NCI-H1930 (cell line): Measurements from ENCODE around the gene PSTPIP1.
"Not testable (repeated sequence)": the region's sequence is repeated elsewhere in the genome, so short reads cannot be mapped to it uniquely, and the experiment has no call there.

ENCODE experiments used
- DNase-seq, 2 experiments: peaks; one replicate each; lab custom pipeline; 2025; lab: John Stamatoyannopoulos, UW

Gene PSTPIP1

GRCh38 chr15:76994971-76995945 is at the start of gene PSTPIP1:
PSTPIP1 (plus strand) TSS chr15:76995126; CDS start chr15:76995574, 448 bp downstream.
- no peak for DNase-seq

- DNase-seq = no peak
Measured at GRCh38 chr15:76945494-76946093, 49.3 kb upstream of the PSTPIP1 start.

DNA sequence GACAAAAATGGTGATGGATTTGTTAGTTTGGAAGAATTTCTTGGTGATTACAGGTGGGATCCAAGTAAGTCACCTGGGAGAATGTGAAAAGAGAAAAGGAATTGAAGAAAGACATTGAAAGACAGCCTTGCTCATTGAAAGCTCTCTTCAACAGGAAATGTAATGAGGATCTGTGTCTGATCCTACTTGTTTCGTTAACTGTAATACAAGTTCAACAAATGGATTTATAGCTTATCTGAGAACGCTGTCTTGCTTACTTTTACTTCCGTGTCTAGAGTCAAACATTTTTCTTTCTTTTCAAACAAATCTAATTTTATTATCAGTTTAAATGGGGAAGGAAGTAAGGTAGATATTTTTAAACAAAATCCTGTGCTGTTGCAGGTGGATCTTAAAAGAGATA is 47.5 kb upstream of the PSTPIP1 start:
- DNase-seq = no peak

- no peak for DNase-seq
Measured at GRCh38 chr15:76951220-76951619, 43.7 kb upstream of the PSTPIP1 start.

DNA sequence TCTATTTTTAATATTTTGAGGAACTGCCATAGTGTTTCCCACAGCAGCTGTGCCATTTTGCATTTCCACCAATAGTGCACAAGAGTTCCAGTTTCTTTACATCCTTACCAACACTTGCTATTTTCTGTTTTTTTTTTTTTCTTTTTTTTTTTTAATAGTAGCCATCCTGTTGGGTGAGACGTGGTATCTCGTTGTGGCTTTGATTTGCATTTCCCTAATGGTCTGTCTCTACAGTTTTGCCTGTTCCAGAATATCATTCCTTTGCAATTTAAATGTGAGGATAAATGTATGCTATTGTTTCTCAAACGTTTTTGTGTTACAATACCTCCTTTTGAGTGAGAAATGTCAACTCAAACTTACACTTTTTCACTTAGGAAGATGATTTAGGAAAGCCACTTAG is 41.0 kb upstream of the PSTPIP1 start:
- DNase-seq = no peak

- DNase-seq = no peak
Measured at GRCh38 chr15:76954744-76955143, 40.2 kb upstream of the PSTPIP1 start.

DNA sequence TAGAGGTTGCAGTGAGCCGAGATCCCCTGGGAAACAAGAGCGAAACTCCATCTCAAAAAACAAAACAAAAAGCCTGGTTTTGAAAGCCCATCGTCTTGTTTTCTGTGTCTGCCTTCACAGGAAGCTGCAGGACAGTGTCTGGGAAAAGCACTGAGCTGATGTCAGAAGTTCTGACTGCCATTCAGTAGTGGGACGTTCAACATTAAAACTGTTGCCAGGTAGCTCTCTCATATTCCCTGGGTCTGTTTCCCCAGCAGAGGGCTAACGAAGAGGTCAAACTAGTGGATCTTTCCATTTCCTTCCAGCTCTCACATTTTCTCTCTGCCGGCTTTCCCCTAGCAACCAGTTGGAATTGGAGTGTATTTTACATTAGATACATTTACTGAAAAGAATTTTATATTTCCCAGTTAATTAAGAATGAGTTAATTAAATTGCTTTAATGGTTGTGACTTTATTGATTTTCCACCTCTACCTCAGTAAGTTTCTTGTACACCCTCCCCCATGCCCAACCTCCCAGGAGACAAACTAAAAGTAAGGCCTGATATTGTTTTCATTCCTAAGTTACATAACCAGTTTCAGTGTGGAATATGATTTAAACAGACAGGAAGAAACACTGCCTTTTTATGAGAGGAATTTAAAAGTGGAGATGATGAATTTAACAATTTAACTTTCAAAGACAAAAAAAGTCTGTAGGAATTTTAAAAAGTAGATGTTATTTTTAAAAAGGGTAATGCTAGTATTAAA is 33.5 kb upstream of the PSTPIP1 start:
- DNase-seq = no peak

DNA sequence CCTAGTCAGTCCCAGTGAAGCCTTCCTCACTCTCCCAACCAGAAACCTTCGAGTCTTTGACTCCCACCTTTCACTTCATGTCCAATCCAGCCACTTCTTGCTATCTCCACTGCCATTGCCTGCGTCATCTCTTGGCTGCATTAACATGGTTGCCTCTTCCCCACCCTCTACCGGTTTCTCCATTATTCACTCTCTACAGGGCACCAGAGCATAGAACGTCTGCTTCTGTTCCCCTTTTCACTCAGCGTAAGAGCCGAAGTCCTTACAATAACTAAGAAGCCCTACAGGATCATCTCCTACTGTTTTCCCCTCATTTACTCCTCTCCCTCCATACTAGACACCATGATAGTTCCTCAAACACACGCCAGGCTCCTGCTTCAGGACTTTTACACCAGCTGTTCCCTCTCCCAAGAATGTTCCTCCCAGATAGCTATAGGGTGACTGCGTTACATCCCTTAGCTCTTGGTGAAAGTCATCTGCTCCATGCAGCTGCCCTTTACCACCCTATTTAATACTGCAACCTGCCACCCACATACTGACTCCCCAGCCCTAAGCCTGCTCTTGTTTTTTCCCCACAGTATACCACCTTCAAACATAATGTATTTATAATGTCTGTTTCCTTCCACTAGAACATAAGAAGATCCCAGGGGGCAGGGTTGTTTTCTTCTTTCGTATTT is 32.5 kb upstream of the PSTPIP1 start:
- no peak for DNase-seq

- no peak for DNase-seq
Measured at GRCh38 chr15:76963596-76963995, 31.3 kb upstream of the PSTPIP1 start.

DNA sequence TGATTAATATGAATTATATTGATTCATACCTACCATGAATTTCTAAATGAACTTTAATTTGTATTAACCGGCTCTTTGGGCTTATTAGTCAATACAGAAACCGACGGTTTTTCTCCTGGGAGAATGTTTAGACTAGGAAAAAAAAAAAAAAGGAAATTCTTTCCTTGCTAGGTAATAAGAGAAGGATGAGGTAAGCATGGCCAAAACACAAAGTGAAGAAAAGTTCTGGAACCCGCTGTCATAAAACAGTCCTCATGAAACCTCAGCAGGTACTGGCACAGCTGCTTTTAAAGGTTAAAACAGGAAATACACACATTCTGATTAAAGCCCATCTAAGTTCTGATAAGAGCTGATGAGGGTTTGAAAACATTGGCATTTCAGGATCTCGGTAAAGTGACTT is 30.8 kb upstream of the PSTPIP1 start:
- no peak for DNase-seq

DNA sequence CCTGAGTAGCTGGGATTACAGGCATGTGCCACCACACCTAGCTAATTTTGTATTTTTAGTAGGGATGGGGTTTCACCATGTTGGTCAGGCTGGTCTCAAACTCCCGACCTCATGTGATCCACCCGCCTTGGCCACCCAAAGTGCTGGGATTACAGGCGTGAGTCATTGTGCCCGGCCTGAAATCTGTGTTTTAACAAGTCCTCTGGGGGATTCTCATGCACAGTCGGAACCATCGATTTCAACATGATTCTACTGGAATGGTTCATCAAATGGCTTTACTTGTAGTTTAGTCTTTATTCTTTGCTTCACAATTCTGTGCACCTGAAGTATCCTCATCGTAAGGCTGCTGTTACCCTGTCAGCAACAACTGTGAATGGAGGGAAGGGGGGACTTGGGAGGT is 28.9 kb upstream of the PSTPIP1 start:
- DNase-seq = not testable (repeated sequence)

GRCh38 chr15:76967067-76967466 is 27.9 kb upstream of the PSTPIP1 start:
- no peak for DNase-seq

GRCh38 chr15:76968306-76968705 is 26.6 kb upstream of the PSTPIP1 start:
- no peak for DNase-seq

- no peak for DNase-seq
Measured at GRCh38 chr15:76972389-76973361, 22.3 kb upstream of the PSTPIP1 start.

DNA sequence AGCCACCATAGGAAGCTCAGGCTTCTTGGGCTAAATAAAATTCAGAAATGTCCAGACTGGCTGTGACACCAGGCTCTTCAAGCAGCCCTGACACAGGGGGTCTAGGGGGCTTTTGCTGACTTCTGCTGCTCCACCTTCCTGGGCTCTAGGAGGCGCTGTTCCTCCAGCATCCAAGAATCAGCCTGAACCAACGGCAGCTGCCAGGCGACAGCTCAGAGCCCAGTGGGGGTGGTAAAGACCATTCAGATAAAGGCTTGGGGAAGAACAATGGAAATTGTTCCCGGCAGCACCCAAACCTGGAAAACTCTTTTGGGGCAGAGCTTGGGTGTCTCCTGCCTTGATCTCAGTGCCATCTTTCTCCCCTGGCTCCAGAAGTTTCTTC is 21.6 kb upstream of the PSTPIP1 start:
- no peak for DNase-seq

DNA sequence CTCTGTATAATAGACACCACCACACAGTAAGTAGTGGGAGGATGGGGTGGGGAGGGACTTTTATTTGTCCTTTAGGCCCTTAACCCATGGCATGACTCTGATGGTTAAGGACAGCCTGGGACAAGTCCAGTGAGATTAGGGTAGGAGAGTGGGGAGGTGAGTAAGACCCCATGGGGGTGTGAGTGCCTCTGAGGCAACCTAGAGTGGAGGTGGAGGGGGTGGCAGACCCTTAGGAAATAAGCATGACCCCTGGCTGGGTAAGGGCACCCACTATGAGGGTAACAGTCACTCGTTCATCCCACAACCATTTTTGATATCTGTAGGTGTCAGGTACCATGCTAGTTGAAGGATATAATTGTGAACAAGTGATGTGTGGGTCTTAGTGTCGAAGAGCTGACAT is 21.0 kb upstream of the PSTPIP1 start:
- DNase-seq = no peak

GRCh38 chr15:76974456-76975036 is 20.4 kb upstream of the PSTPIP1 start:
- DNase-seq = no peak

- no peak for DNase-seq
Measured at GRCh38 chr15:76976141-76976540, 18.8 kb upstream of the PSTPIP1 start.

DNA sequence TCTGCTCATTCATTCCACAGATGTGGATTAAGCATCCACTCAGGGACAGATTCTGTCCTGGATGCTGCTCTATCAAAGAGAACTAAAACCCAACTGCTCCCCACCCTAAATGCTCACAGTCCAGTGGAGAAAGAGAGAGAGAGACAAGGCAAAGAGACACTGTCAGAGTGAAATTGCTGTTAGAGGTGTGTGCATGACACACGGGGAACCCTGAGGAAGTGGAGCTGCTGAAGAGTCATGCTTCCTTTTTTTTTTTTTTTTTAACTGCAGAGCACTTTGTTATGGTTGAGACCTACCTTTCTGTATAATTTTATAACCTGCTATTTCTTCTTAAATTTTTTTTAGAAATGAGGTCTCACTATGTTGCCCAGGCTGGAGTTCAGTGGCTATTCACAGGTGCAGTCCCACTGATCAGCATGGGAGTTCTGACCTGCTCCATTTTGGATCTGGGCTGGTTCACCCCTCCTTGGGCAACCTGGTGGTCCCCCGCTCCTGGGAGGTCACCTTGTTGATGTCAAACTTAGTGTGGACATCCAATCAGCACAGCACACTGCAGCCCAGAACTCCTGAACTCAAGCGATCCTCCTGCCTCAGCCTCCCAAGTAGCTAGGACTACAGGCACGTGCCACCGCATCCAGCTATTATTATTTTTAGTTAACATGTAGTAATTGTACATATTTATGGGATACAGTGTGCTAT is 18.2 kb upstream of the PSTPIP1 start:
- DNase-seq = no peak
